ENCODE data around the gene SLC6A15.

GRCh38 chr12:84813780-84814663 lies 98.6 kb downstream of the SLC6A15 start:
- no peak for TF ChIP-seq GATA2 (IDR thresholded peaks at IDR 0.05; ENCODE audit: low read depth, low read length)
- TF ChIP-seq GATA3 (IDR thresholded peaks at IDR 0.05; ENCODE audit: low read depth, low read length), result no peak

Data from SH-SY5Y (cell line).